SU-DHL-6 (cell line): ENCODE results near the gene NUDC.

Source experiments
- H2AFZ ChIP-seq: fragments of 200-600 bp; sonication (generic); 2 replicates; pipeline ENCODE4 v1.6.1; 2014; ENCODE audit warnings: low read depth, mild to moderate bottlenecking, moderate library complexity, mixed read lengths, antibody characterized with exemption, low read length; ENCODE audit not compliant: severe bottlenecking
- H3F3A ChIP-seq: fragments of 200-600 bp; shearing (Covaris generic); 2 replicates; pipeline ENCODE4 v1.6.0; 2016; ENCODE audit warnings: antibody characterized with exemption, mild to moderate bottlenecking; ENCODE audit not compliant: insufficient read depth
- H3K27ac ChIP-seq: fragments of 200-600 bp; sonication (generic); 2 replicates; pipeline ENCODE4 v1.5.1; 2016; ENCODE audit warnings: low read depth, mild to moderate bottlenecking, low read length, moderate library complexity, mixed read lengths
- H3K27me3 ChIP-seq: fragments of 200-600 bp; sonication (generic), shearing (Covaris generic); 2 replicates; pipeline ENCODE4 v1.6.0; 2014; ENCODE audit warnings: mild to moderate bottlenecking, low read length
- H3K36me3 ChIP-seq: fragments of 200-600 bp; sonication (generic); 2 replicates; pipeline ENCODE4 v1.6.1; 2014; ENCODE audit warnings: mild to moderate bottlenecking, low read length, mixed read lengths
- H3K4me2 ChIP-seq: fragments of 300-600, 200-600 bp; shearing (Covaris generic), sonication (generic); 2 replicates; pipeline ENCODE4 v1.6.0; 2014; ENCODE audit warnings: low read length, low read depth, mild to moderate bottlenecking; ENCODE audit not compliant: poor library complexity, severe bottlenecking
- H3K4me3 ChIP-seq: fragments of 200-600 bp; sonication (generic); 2 replicates; pipeline ENCODE4 v1.5.1; 2014; ENCODE audit warnings: antibody characterized with exemption, low read length, mild to moderate bottlenecking, mixed read lengths; ENCODE audit not compliant: insufficient read depth, poor library complexity, severe bottlenecking
- H3K79me2 ChIP-seq: fragments of 200-600 bp; sonication (generic); 2 replicates; pipeline ENCODE4 v1.6.1; 2014; ENCODE audit warnings: mild to moderate bottlenecking, low read length, moderate library complexity; ENCODE audit not compliant: insufficient read depth
- H3K9ac ChIP-seq: fragments of 200-600 bp; sonication (generic); 2 replicates; pipeline ENCODE4 v1.7.0; 2014; ENCODE audit warnings: mild to moderate bottlenecking, low read length
- H3K9me2 ChIP-seq: fragments of 200-600 bp; sonication (generic); replicated peaks from 2 replicates; pipeline ENCODE4 v1.6.1; 2014; ENCODE audit warnings: low read length; ENCODE audit not compliant: insufficient read depth
- H3K9me3 ChIP-seq: fragments of 200-600 bp; sonication (generic); 2 replicates; pipeline ENCODE4 v1.6.1; 2014; ENCODE audit warnings: low read length, mixed read lengths; ENCODE audit not compliant: insufficient read depth
- H4K20me1 ChIP-seq: fragments of 200-600 bp; sonication (generic); 2 replicates; pipeline ENCODE4 v1.6.1; 2014; ENCODE audit warnings: low read depth, mild to moderate bottlenecking, antibody characterized with exemption, low read length, moderate library complexity, mixed read lengths
- CTCF ChIP-seq: fragments of 200-600 bp; sonication (generic); IDR thresholded peaks from one replicate; pipeline ENCODE4 v1.5.1; 2017; ENCODE audit warnings: antibody characterized with exemption, mild to moderate bottlenecking, low read length, moderate library complexity; ENCODE audit not compliant: insufficient read depth, poor library complexity, severe bottlenecking
- EZH2phosphoT487 ChIP-seq: fragments of 200-600 bp; sonication (generic), shearing (Covaris generic); conservative IDR thresholded peaks from 2 replicates; pipeline ENCODE4 v1.6.1; 2018; ENCODE audit warnings: mild to moderate bottlenecking, antibody characterized with exemption, low read length, moderate library complexity, mixed read lengths

NUDC gene

DNA sequence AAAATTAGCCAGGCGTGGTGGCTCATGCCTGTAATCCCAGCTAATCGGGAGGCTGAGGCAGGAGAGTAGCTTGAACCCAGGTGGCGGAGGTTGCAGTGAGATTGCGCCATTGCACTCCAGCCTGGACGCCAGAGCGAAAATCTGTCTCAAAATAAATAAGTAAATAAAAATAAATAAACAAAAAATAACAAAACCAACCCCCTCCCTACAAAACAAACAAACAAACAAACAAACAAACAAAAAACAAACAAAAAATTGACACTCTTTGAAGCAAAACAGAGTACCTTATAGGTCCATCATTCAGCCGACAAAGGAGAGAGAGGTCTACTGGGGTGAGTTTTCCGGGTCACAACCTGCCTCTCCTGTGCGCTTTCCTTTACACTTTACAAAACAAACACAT is 44.1 kb downstream of the NUDC start:
- Histone ChIP-seq H3F3A (peaks cover 12% of the 10 kb centered on the region; the same call in 1 of the 2 replicates), H3K27me3 (peaks cover 2% of the 10 kb centered on the region; the same call in 1 of the 2 replicates), H3K4me3 (no peak overlapping the region), H3K79me2 (no peaks in the 10 kb centered on the region), H3K9me2 (no peaks in the 10 kb centered on the region), H3K9ac (no peak overlapping the region), H4K20me1 (no peaks in the 10 kb centered on the region), H2AFZ (no peak overlapping the region), H3K36me3 (no peaks in the 10 kb centered on the region), H3K4me2 (no peak overlapping the region), H3K27ac (no peak overlapping the region), H3K9me3 (no peaks in the 10 kb centered on the region)
- TF ChIP-seq CTCF (no peak), EZH2phosphoT487 (no peak)

DNA sequence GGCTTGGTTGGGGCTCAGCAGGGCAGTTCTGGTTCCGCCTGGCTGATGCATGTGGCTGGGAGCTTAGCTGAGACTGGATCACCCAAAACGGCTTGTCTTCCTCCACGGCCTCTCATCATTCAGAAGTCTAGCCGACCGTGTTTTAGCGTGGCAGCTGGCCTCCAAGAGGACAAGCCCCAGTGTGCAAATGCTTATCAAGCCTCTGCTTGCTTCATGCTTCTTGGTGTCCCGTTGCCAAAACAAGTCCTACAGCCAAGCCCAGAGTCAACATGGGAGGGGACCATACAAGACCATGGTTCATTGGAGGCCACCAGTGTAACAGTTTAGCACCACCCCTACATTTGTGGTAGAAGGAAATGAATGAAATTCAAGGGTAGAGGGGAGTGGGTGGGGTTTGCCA is 49.3 kb downstream of the NUDC start:
- no peaks in the 10 kb centered on the region for H3K36me3 ChIP-seq
- no peaks in the 10 kb centered on the region for H3K79me2 ChIP-seq
- no peak overlapping the region for H3K4me3 ChIP-seq
- H3K27me3 ChIP-seq, result no peaks in the 10 kb centered on the region
- TF ChIP-seq CTCF, result no peak
- no peak for TF ChIP-seq EZH2phosphoT487
- H3K27ac ChIP-seq, result no peak overlapping the region
- no peaks in the 10 kb centered on the region for H4K20me1 ChIP-seq
- no peak overlapping the region for H3K9ac ChIP-seq
- no peaks in the 10 kb centered on the region for H3K9me3 ChIP-seq
- H3K4me2 ChIP-seq, result no peak overlapping the region
- H3F3A ChIP-seq, result no peaks in the 10 kb centered on the region
- H2AFZ ChIP-seq, result no peak overlapping the region
- H3K9me2 ChIP-seq, result no peaks in the 10 kb centered on the region

GRCh38 chr1:26971590-26971989 is 50.0 kb downstream of the NUDC start:
- no peaks in the 10 kb centered on the region for H3K27me3 ChIP-seq
- no peaks in the 10 kb centered on the region for H3K9me3 ChIP-seq
- no peaks in the 10 kb centered on the region for H3K9me2 ChIP-seq
- no peaks in the 10 kb centered on the region for H3F3A ChIP-seq
- no peak overlapping the region for H3K9ac ChIP-seq
- no peaks in the 10 kb centered on the region for H3K79me2 ChIP-seq
- no peak overlapping the region for H3K27ac ChIP-seq
- no peak overlapping the region for H2AFZ ChIP-seq
- H3K4me3 ChIP-seq, result no peak overlapping the region
- H3K36me3 ChIP-seq, result no peaks in the 10 kb centered on the region
- H3K4me2 ChIP-seq, result no peak overlapping the region
- TF ChIP-seq CTCF (no peak), EZH2phosphoT487 (no peak)
- no peaks in the 10 kb centered on the region for H4K20me1 ChIP-seq
